GM19099 (cell line): Measurements from ENCODE around the gene SMARCE1.

ENCODE experiments used
- POLR2A ChIP-seq: IDR thresholded peaks from 3 replicates; pipeline ENCODE4 v1.6.1; 2011; ENCODE audit warnings: low read depth; ENCODE audit not compliant: insufficient read length; ENCODE audit errors: extremely low read depth

The SMARCE1 gene

GRCh38 chr17:40582328-40582901, 65.2 kb downstream of the SMARCE1 start:
- no peak for TF ChIP-seq POLR2A

GRCh38 chr17:40580140-40580539, 67.5 kb downstream of the SMARCE1 start:
- no peak for TF ChIP-seq POLR2A

- TF ChIP-seq POLR2A = no peak
Measured at GRCh38 chr17:40579471-40579870, 68.1 kb downstream of the SMARCE1 start.

GRCh38 chr17:40577611-40578065, 70.0 kb downstream of the SMARCE1 start:
- no peak for TF ChIP-seq POLR2A

GRCh38 chr17:40576113-40576740, 71.4 kb downstream of the SMARCE1 start:
- TF ChIP-seq POLR2A = no peak
